Bronchial smooth muscle cell (primary cell): Measurements from ENCODE around the gene MRPL39. TPM values are rescaled to one million over a fixed set of nuclear protein-coding genes. Genes with fewer than 3 reads are reported as not detected.

Experiments
- total RNA-seq: library from RNA; depleted of rRNA; stranded (reverse); fragments of >200 nt; gene quantifications from 2 replicates; pipeline ENCODE4 v1.2.1, GENCODE V29; 2014

The MRPL39 gene
- 25.0 and 26.0 TPM in 2 replicates for total RNA-seq

GRCh38 chr21:25607151-25608043, at the start of gene MRPL39:
MRPL39 (minus strand) TSS chr21:25607481; CDS start chr21:25607475, 6 bp downstream.

DNA sequence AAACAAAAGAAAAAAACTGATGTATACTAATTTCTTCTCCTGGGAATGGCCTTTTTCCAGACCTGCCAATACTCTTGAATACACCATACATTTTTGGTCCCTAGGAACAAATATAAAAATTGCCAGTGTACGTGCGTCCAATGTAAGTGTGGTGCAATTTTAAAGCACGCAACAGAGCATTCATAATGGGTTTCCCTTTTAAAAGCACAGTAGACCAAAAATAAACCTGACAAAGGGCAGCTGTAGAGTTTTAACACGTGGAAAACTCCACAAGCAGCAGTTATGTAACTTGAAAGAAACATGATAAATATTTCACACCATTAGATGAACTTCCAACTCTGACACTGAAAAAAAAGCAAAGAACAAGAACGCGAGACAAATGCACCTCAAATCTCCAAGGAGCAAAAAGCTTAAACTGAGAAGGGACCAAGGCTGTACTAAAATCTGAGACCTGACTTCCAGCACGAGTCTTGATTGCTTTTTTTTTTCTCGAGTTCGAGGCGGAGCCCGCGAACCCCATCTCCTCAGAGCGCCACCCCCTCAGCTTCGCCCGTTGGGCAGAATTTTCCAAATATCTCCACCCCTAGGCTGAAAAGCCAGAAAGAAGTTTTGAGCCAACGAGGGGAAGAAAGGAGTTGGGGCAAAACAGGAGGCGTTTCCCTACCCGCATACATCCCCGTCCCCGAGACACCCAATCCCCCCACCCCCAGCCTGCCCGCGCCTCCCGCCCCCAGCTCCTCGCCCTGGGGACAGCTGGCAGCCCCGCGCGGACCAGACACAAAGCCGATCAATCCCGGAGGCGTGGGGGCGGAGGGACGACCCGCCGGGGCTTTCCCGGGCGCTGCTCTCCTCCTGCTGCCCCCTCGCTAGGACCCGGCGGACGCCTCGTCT, 31.6 kb upstream of the MRPL39 start, which contains the start of gene JAM2:
Gene JAM2, plus strand, starts transcription at position 599 of the 891 bp plus-strand sequence. CDS start 564 bp downstream, outside the sequence.

Other genes with a start within 250 kb of the MRPL39 start
- gene JAM2, start 31.8 kb upstream of the MRPL39 start, total RNA-seq, result 0.69 and 1.4 TPM in 2 replicates
- gene ATP5PF, start 127.4 kb upstream of the MRPL39 start, total RNA-seq, result 31.3 and 52.0 TPM in 2 replicates
- gene GABPA, start 127.5 kb upstream of the MRPL39 start, total RNA-seq, result 17.9 and 25.2 TPM in 2 replicates